Measurements from ENCODE around the gene FBXL4.
A peak's percentile ranks its signal among the peaks of the same experiment; 100 is the strongest.

GRCh38 chr6:98839781-98840361, 107.9 kb downstream of the FBXL4 start:
- TF ChIP-seq, protein P1, sequence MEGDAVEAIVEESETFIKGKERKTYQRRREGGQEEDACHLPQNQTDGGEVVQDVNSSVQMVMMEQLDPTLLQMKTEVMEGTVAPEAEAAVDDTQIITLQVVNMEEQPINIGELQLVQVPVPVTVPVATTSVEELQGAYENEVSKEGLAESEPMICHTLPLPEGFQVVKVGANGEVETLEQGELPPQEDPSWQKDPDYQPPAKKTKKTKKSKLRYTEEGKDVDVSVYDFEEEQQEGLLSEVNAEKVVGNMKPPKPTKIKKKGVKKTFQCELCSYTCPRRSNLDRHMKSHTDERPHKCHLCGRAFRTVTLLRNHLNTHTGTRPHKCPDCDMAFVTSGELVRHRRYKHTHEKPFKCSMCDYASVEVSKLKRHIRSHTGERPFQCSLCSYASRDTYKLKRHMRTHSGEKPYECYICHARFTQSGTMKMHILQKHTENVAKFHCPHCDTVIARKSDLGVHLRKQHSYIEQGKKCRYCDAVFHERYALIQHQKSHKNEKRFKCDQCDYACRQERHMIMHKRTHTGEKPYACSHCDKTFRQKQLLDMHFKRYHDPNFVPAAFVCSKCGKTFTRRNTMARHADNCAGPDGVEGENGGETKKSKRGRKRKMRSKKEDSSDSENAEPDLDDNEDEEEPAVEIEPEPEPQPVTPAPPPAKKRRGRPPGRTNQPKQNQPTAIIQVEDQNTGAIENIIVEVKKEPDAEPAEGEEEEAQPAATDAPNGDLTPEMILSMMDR (IDR thresholded peaks at IDR 0.05), result peak in 3 of 4 donors; percentile 26 to 37 (median 30)
- TF ChIP-seq POLR2A (IDR thresholded peaks at IDR 0.05), result no peak
